Measurements from ENCODE around the gene GPR42.

- TF ChIP-seq CTCF (IDR thresholded peaks at IDR 0.05) (no peak), EZH2 (IDR thresholded peaks at IDR 0.05; ENCODE audit: borderline replicate concordance, insufficient read depth, low read depth, low read length, poor library complexity, severe bottlenecking) (no peak)
These were observed 34.2 kb downstream of the GPR42 start for GRCh38 chr19:35404879-35405622.

Data from B cell (primary cell).